DND-41 (cell line): Measurements from ENCODE around the gene PIK3AP1.

Experiments used
- ATAC-seq: fragments of 200-7000 bp; cut with Tn5 transposase; 3 replicates; pipeline ENCODE4 v1.9.1; 2021; ENCODE audit warnings: low read depth; ENCODE audit not compliant: insufficient read depth
- DNase-seq: peaks from one replicate; pipeline ENCODE4 v3.0.0-alpha.2; 2020
- H2AFZ ChIP-seq: 2 replicates; pipeline ENCODE4 v1.6.0; 2012; ENCODE audit warnings: low read depth, low read length
- H3K27ac ChIP-seq: 2 replicates; pipeline ENCODE4 v1.5.1; 2012; ENCODE audit warnings: low read length, inconsistent platforms
- H3K27me3 ChIP-seq: fragments of 200-600 bp; sonication (generic); 2 replicates; pipeline ENCODE4 v1.6.0; 2012; ENCODE audit warnings: low read length, mild to moderate bottlenecking, inconsistent platforms; ENCODE audit not compliant: insufficient read depth, poor library complexity
- H3K36me3 ChIP-seq: 2 replicates; pipeline ENCODE4 v1.5.1; 2012; ENCODE audit warnings: low read length, inconsistent platforms; ENCODE audit not compliant: insufficient read depth
- H3K4me1 ChIP-seq: 2 replicates; pipeline ENCODE4 v1.5.1; 2012; ENCODE audit warnings: mild to moderate bottlenecking, low read length; ENCODE audit not compliant: insufficient read depth
- H3K4me2 ChIP-seq: 2 replicates; pipeline ENCODE4 v1.6.0; 2012; ENCODE audit warnings: mild to moderate bottlenecking, moderate library complexity, low read length, inconsistent platforms; ENCODE audit not compliant: insufficient read depth
- H3K4me3 ChIP-seq, 2 experiments: fragments of 200-600 bp in 1 of 2; shearing (Covaris generic) in 1 of 2; 2 replicates each; pipeline ENCODE4 v1.5.1; 2012 to 2016; ENCODE audit warnings: inconsistent platforms in 2 of 2, low read length in 2 of 2, mild to moderate bottlenecking in 2 of 2, low read depth in 1 of 2, moderate library complexity in 1 of 2
- H3K79me2 ChIP-seq: 2 replicates; pipeline ENCODE4 v1.6.0; 2012; ENCODE audit warnings: low read length, inconsistent platforms; ENCODE audit not compliant: insufficient read depth
- H3K9ac ChIP-seq: 2 replicates; pipeline ENCODE4 v1.6.0; 2012; ENCODE audit warnings: low read depth, mild to moderate bottlenecking, inconsistent platforms, low read length, moderate library complexity
- H3K9me3 ChIP-seq: 2 replicates; pipeline ENCODE4 v1.5.1; 2012; ENCODE audit warnings: low read length, moderate library complexity, mild to moderate bottlenecking, inconsistent platforms; ENCODE audit not compliant: insufficient read depth, severe bottlenecking
- H4K20me1 ChIP-seq: 2 replicates; pipeline ENCODE4 v1.6.0; 2012; ENCODE audit warnings: low read length; ENCODE audit not compliant: insufficient read depth
- EZH2 ChIP-seq: IDR thresholded peaks from 3 replicates; pipeline ENCODE4 v1.6.1; 2012; ENCODE audit warnings: borderline replicate concordance, low read depth, mild to moderate bottlenecking, moderate library complexity, low read length, inconsistent platforms; ENCODE audit not compliant: severe bottlenecking
- TF ChIP-seq, protein P1 (sequence below): IDR thresholded peaks from 2 replicates; pipeline ENCODE4 v1.5.1; 2012; ENCODE audit warnings: borderline replicate concordance, low read length, moderate library complexity, mild to moderate bottlenecking; ENCODE audit not compliant: poor library complexity, severe bottlenecking; ENCODE audit errors: extremely low read depth

Gene PIK3AP1

DNA sequence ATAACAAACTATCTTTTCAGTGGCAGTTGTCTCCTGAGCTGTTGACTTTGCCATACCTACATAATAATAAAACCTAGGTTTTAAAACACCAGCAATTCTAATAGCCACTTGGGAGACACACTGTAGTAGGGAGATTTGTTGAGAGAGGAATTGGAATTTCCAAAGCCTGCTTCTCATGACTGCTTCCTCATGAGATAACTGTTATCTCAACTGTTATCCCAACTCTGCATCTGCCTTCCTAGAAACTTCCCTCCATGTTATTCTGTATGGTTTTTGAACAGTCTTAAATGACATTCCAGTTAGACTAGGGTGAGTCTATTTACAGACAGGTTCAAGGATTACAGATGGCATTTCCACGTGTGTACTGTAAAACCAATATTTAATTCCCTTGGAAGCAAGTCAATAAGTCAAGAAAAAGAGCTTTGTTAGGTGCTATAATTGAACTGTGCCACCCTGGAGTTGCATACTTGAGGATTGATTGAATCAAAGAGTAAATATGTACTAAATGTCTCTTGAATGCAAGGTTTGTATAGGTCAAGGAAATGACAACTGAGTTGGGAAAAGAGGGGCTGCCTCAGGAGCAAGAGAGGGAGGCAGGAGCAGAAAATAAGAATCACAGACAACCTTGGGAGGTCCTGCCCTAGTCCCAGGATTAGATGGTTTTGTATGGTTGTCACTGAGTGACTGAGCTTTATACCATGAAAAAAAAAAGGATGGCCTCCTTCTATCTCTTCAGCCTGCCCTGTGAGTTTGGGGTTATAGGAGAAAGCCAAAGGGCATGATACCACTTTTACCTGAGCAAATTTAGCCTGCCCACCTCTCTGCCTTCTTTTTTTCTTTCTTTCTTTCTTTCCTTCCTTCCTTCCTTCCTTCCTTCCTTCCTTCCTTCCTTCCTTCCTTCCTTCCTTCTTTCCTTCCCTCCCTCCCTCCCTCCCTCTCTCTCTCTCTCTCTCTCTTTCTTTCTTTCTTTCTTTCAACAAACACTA is 123.6 kb downstream of the PIK3AP1 start:
- Histone ChIP-seq H2AFZ (no peak overlapping the region), H3K9ac (no peak overlapping the region), H3K4me1 (peaks cover 8% of the 10 kb centered on the region; the same call in 1 of the 2 replicates)

DNA sequence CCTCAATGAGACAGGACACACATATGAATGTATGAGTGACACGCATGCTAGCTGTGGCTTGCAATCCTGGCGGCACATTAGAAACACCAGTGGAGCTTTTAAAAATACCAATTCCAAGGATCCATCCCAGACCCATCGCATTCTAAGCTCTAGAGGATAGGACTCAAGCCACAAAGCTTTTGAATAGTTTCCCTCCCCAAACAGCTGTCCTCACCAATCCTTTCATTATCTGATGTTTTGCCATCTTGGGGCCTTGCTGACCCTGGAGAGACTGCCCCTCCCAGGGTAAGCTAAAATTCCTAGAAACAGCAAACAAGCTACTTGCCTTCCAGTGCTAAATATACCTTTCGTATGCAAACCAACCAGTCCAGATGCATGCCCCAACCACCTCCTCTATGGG is 124.6 kb downstream of the PIK3AP1 start:
- Histone ChIP-seq H4K20me1 (no peaks in the 10 kb centered on the region), H3K4me1 (peaks cover 13% of the 10 kb centered on the region; the same call in 1 of the 2 replicates)
- TF ChIP-seq EZH2, result no peak
- TF ChIP-seq, protein P1, sequence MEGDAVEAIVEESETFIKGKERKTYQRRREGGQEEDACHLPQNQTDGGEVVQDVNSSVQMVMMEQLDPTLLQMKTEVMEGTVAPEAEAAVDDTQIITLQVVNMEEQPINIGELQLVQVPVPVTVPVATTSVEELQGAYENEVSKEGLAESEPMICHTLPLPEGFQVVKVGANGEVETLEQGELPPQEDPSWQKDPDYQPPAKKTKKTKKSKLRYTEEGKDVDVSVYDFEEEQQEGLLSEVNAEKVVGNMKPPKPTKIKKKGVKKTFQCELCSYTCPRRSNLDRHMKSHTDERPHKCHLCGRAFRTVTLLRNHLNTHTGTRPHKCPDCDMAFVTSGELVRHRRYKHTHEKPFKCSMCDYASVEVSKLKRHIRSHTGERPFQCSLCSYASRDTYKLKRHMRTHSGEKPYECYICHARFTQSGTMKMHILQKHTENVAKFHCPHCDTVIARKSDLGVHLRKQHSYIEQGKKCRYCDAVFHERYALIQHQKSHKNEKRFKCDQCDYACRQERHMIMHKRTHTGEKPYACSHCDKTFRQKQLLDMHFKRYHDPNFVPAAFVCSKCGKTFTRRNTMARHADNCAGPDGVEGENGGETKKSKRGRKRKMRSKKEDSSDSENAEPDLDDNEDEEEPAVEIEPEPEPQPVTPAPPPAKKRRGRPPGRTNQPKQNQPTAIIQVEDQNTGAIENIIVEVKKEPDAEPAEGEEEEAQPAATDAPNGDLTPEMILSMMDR, result no peak

More for the DNA sequence above, 123.6 kb downstream of the PIK3AP1 start:
- Histone ChIP-seq H3K9me3 (no peaks in the 10 kb centered on the region), H3K4me2 (no peak overlapping the region), H3K4me3 (no peak overlapping the region), H3K79me2 (no peaks in the 10 kb centered on the region), H3K27me3 (peaks cover 24% of the 10 kb centered on the region), H3K36me3 (no peaks in the 10 kb centered on the region), H4K20me1 (no peaks in the 10 kb centered on the region), H3K27ac (no peak overlapping the region)
- DNase-seq (no peak), ATAC-seq (no peak)
- TF ChIP-seq EZH2, result no peak
- TF ChIP-seq, protein P1, result no peak

DNA sequence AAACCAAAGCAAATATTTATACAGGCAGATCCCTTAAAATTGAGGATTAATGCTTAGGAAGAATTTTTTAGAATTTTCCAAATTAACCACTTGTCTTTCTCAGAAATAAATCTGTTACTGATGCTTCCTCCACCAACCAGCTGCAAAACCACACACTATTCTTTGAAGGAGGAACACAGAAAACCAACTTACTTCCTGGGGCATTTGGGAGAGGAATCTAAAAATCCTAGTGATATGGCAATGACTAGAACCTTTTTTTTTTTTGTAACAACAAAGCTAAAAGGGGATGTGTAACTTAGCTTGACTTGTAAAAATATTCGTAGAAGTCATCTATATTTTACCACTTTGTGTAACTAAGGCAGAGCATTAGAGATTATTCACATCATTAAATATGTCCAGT is 128.4 kb downstream of the PIK3AP1 start:
- no peak for TF ChIP-seq EZH2
- TF ChIP-seq, protein P1, result no peak
- no peak overlapping the region for H3K4me3 ChIP-seq
- DNase-seq (no peak), ATAC-seq (no peak)
- peaks cover 19% of the 10 kb centered on the region for H3K27me3 ChIP-seq
- no peaks in the 10 kb centered on the region for H3K36me3 ChIP-seq
- H3K9ac ChIP-seq, result no peak overlapping the region
- H2AFZ ChIP-seq, result no peak overlapping the region
- no peaks in the 10 kb centered on the region for H3K9me3 ChIP-seq
- H3K27ac ChIP-seq, result no peak overlapping the region
- H3K4me1 ChIP-seq, result peaks cover 24% of the 10 kb centered on the region
- no peaks in the 10 kb centered on the region for H4K20me1 ChIP-seq
- H3K79me2 ChIP-seq, result peaks cover 3% of the 10 kb centered on the region; the same call in 1 of the 2 replicates
- H3K4me2 ChIP-seq, result no peak overlapping the region

More for the DNA sequence above, 124.6 kb downstream of the PIK3AP1 start:
- no peak overlapping the region for H3K4me2 ChIP-seq
- H3K36me3 ChIP-seq, result no peaks in the 10 kb centered on the region
- DNase-seq (no peak), ATAC-seq (no peak)
- no peak overlapping the region for H2AFZ ChIP-seq
- H3K27ac ChIP-seq, result no peak overlapping the region
- no peak overlapping the region for H3K9ac ChIP-seq
- H3K27me3 ChIP-seq, result peaks cover 24% of the 10 kb centered on the region
- H3K9me3 ChIP-seq, result no peaks in the 10 kb centered on the region
- no peaks in the 10 kb centered on the region for H3K79me2 ChIP-seq
- H3K4me3 ChIP-seq, result no peak overlapping the region
